Glomerular visceral epithelial cell (primary cell): ENCODE results near the gene OR8B4.
A peak's percentile ranks its signal among the peaks of the same experiment; 100 is the strongest.
"Not testable (repeated sequence)": the region's sequence is repeated elsewhere in the genome, so short reads cannot be mapped to it uniquely, and the experiment has no call there.

ENCODE experiments used
- DNase-seq: peaks from one replicate; pipeline ENCODE4 v3.0.0-alpha.2; 2016; ENCODE audit errors: extremely low spot score

OR8B4 gene

GRCh38 chr11:124424384-124424921 is at the start of gene OR8B4:
TSS of gene OR8B4 (minus strand) at chr11:124424871. CDS start at chr11:124424871, 0 bp downstream.
- no peak for DNase-seq

DNA sequence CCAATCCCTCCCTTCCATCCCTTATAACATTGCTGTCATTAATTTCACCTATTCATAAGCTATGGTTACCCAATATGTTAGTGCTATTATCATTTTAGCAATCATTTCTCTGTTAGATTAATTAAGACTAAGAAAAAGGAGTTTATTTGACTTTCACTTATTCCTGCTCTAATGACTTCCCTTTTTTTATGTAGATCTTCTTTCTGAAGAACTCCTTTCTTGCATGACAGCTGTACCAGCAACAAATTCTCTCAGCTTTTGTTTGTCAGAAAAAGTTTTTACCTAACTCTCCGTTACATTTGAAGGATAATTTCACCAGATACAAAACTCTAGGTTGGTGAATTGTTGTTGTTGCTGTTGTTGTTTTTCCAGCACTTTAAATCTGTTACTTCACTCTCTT is 49.4 kb upstream of the OR8B4 start:
- DNase-seq, result no peak

DNA sequence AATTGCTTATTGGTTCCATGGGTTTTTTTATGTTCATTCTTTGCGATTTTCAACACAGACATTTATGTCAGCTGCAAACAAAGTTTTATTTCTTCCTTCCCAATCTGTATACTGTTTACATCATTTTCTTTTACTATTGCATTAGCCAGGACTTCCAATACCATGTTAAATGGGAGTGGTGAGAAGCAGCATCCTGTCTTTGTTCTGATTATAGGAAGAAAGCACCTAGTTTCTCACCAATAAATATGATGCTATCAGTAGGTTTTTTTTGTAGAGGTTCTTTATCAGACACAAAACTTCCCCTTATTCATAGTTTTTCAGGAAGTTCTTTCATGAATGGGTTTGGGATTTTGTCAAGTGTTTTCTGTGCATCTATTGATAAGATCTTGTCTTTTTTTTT is 48.8 kb upstream of the OR8B4 start:
- DNase-seq, result no peak

GRCh38 chr11:124470561-124471227 is 46.0 kb upstream of the OR8B4 start:
- DNase-seq, result no peak

GRCh38 chr11:124467381-124467927 is 42.8 kb upstream of the OR8B4 start:
- DNase-seq, result no peak

DNA sequence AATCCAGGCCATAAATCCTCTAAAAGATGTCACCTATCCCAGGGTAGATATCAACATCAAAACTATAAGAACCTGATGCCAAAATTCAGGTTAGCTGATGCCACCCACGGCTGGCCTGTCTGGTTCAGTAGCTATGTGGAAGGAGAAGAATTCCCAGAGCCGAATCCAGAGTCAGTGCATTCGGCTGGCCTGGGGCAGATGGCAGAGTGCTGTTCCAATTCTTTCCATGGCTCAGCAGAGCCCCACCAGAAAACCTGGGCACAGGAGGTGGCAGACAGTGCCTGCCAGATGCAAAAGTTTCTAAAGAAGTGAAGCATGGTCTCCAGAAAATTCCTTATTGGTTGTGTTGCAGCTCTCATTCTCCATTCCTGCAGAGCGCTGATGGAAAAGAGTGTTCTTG is 40.7 kb upstream of the OR8B4 start:
- no peak for DNase-seq

DNA sequence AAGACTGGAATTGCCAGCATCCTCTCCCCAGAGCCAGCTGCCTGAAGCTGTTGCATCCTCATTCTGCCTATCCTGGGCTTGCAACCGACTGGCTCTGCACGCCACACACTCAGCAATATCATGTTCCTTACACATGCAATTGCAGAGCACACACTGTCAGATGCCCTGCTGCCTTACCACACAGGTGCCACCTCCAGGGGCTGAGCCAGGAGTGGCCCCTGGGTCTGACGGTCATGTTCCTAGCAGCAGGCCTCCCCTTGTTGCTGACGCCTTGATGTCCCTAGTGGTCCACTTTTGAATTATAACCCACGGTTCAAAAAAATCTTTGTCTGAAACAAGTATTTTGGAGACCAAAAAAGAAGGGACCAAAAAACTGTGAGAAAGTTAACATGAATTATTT is 39.3 kb upstream of the OR8B4 start:
- no peak for DNase-seq

DNA sequence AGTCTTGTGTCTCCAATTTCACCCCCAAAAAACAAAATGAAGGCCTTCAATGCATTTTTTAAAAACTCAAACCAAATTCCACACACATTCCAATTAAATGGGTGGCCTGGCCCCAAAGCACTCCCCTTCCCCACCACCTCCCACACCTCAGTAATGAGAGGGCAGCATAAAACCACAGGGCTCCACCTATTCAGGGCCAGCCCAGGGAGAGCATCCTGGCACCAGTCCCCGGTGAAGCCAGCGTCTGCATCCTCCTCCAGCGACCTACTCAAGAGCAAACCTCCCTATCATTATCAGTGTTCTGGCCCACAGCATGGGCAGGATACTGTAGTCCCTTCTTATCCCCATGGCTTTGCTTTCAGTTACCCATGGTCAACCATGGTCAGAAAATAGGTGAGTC is 38.7 kb upstream of the OR8B4 start:
- no peak for DNase-seq

GRCh38 chr11:124460459-124460858 is 35.8 kb upstream of the OR8B4 start:
- DNase-seq, result no peak

GRCh38 chr11:124459379-124459778 is 34.7 kb upstream of the OR8B4 start:
- DNase-seq, result not testable (repeated sequence)

- no peak for DNase-seq
Measured at GRCh38 chr11:124454552-124454951, 29.9 kb upstream of the OR8B4 start.

DNA sequence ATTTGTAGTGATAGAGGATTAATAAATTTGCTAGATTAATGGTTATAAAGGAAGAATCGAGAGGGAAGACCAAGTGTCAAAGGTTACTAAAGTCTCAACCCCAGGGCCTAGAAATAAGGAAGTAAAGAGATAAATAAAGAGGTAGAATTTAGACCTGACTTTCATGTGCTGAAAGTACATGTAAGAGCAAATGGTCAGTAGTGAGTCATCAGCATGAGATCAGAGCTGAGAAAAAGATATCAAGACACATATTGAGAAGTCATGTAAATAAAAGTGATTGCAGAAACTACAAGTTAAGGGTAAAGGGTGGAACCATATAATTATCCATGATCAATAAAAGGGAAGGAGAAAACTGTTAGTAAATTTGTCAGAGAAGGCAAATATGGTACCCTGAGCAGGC is 22.2 kb upstream of the OR8B4 start:
- no peak for DNase-seq

- DNase-seq, result no peak
Measured at GRCh38 chr11:124445646-124446150, 21.0 kb upstream of the OR8B4 start, which contains the start of gene OR8B8. TSS of gene OR8B8 (minus strand) at chr11:124445696. CDS start at chr11:124441085, 4,611 bp downstream.

GRCh38 chr11:124442847-124443246 is 18.2 kb upstream of the OR8B4 start:
- DNase-seq, result no peak

DNA sequence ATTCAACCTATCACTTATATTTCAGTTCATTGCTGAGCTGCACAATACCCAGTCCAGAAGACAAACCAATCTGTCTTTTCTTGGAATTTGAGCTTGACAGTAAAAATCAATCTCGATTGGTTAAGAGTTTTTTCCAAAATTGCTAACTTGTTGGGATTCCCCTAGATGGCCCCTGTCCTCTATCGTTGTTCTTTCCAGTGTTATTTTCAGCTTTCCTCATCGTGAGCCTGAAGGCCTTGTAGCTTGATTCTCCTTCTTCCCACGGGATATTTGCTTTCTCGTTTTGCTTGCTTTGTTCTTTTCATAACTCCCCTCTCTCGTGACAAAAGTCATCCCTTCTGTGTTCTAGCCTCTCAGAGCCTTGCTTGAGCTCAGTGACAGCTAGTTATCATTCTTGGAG is 17.8 kb upstream of the OR8B4 start:
- no peak for DNase-seq

DNA sequence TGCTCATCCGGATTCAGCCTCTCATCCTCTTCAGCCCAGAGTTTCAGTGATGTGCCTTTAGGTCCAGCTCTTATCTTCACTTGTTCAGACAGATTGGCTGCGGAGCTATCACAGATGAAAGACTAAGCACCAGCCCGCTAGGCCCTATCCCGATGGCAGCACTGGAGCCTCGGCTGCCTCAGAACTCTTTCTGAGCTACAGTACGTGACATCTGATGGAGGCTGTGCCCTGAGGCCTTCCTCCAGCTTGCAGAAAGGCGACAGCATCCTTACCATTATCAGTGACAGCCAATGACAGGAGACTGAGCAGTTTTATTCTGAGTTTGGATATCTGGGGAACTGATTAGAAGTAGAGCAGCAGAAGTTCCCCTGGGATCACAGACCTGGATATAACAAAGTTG is 16.8 kb upstream of the OR8B4 start:
- no peak for DNase-seq

DNA sequence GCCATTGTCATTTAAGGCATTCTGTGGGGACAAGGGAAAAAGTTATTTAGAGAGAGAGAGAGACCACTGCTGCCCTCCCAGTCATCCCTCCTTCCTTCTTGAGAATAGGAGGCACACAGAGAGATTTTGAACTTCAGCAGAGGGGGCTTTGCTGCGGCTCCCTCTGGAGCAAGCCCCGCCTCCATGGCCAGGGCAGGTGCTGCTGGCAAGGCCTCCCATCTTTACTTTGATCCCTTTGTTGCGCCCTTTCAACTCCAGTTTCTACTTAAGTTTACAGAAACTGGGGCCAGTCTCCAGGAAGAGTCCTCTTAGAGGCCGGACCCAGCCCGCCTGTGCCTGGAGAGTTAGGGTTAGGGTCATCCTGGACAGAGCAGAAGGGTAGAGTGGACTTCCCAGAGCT is 16.4 kb upstream of the OR8B4 start:
- no peak for DNase-seq

- DNase-seq, result no peak
Measured at GRCh38 chr11:124440608-124441007, 15.9 kb upstream of the OR8B4 start.

DNA sequence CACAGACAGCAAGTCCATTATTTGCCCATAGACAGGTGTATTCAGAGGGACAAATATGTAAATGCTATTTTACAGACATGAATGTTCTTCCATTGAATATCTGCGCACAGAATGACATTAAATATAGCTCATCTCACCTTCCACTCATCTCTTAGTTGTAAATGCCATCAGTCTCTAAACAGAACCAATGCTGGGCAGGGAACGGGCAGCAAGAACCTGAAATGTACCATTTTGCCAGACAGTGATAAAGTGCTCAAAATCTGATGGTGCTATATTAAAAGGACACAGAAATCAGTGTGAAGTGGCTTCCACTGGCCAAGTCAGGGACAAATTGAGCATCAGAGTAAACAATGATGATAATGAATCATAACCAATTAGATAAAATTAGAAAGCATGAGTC is 10.0 kb upstream of the OR8B4 start:
- DNase-seq, result no peak

DNA sequence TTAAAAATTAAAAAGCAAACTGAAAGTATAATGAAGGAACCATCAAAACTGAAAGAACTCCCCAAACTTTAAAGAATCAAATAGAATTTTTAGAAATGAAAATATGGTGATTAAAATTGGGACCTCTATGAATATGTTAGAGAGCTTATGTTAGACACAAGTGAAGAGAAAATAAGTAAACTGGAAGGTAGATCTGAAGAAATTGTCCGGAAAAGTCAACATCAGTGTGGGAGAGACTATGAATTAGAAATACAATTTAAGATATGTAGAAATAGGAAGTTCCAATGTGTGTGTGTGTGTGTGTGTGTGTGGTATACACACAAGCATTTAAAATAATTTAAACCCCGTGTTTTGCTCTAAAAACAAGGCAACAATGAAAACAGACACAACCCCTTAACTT is 4.9 kb upstream of the OR8B4 start:
- DNase-seq, result no peak

- DNase-seq, result no peak
Measured at GRCh38 chr11:124421043-124421442, 3.6 kb downstream of the OR8B4 start.

DNA sequence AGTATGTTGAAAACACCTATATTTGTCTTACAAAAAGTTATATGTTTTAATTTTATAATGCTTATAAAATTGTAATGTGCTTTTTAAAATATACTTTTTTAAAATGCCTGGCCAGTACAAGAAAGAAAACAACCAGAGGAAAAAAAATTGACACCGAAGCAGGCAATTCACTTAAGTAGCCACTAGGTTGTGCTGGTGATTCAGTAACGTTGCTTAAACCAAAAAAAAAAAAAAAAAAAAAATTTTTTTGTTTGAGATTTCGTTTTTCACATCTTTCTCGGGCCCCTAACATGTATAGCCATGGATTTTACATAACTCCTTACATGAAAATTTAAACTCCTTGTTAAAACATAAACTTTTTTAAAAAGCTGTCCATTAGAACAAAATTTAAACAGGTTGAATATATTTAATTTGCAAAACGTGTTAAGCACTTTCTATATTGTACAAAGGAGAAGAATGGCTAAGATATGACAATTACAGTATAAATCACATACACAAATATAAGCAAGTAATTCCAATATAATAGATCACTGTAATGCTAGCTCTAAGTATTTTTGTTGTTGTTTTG is 9.2 kb downstream of the OR8B4 start:
- peak; percentile 7 for DNase-seq

DNA sequence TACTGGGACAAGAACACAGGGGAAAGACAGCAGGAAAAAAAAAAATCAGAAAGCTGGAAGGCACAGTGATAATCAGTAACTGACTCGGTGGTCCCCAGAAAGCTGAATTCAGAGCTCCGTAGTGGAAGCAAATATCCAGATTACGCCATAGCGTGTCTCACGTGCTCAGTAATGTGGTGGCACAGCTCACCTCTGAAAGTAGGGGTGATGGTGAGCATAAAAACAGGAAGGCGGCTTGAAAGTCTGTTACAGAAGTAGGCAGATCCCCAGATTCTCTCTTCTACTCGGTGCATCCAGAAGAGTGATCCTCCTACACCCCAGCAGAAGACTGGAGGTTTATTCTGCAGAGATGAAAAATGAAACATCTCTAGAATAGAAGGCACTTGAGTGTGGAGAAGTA is 14.8 kb downstream of the OR8B4 start:
- DNase-seq, result no peak
